Liver (tissue), 9 donors: Measurements from ENCODE around the gene CADPS. TPM values are rescaled to one million over a fixed set of nuclear protein-coding genes. Genes with fewer than 3 reads are reported as not detected.

Experiments
- DNase-seq: peaks from one replicate; pipeline ENCODE4 v3.0.0-alpha.2; 2017; ENCODE audit warnings: low spot score
- H3K27ac ChIP-seq, 2 donors: one replicate each; pipeline ENCODE4 v1.7.0; 2013; ENCODE audit warnings: inconsistent platforms in 2 of 2, low read length in 2 of 2, control low read depth in 1 of 2, low read depth in 1 of 2, mild to moderate bottlenecking in 1 of 2
- H3K27me3 ChIP-seq, 4 donors: one replicate each; pipeline versions ENCODE4 v1.6.1 to v1.7.0; 2013; ENCODE audit warnings: low read length in 3 of 4, inconsistent platforms in 1 of 4, mild to moderate bottlenecking in 1 of 4, moderate library complexity in 1 of 4; ENCODE audit not compliant: control insufficient read depth in 4 of 4, insufficient read depth in 4 of 4
- H3K36me3 ChIP-seq, 4 donors: one replicate each; pipeline versions ENCODE4 v1.6.1 to v1.7.0; 2013; ENCODE audit warnings: low read length in 3 of 4, mild to moderate bottlenecking in 3 of 4, low read depth in 1 of 4, moderate library complexity in 1 of 4; ENCODE audit not compliant: control insufficient read depth in 4 of 4, insufficient read depth in 3 of 4
- H3K4me1 ChIP-seq, 4 donors: one replicate each; pipeline versions ENCODE4 v1.6.1 to v1.7.0; 2013; ENCODE audit warnings: low read length in 3 of 4, mild to moderate bottlenecking in 3 of 4, moderate library complexity in 1 of 4; ENCODE audit not compliant: control insufficient read depth in 4 of 4, insufficient read depth in 4 of 4
- H3K4me3 ChIP-seq, 3 donors: one replicate each; pipeline versions ENCODE4 v1.6.1 to v1.7.0; 2013; ENCODE audit warnings: low read length in 3 of 3, control low read depth in 1 of 3, low read depth in 1 of 3, mild to moderate bottlenecking in 1 of 3
- H3K9ac ChIP-seq, 2 donors: one replicate each; pipeline ENCODE4 v1.7.0; 2013; ENCODE audit warnings: low read length in 2 of 2, mild to moderate bottlenecking in 2 of 2, moderate library complexity in 2 of 2, control low read depth in 1 of 2, low read depth in 1 of 2
- H3K9me3 ChIP-seq, 4 donors: one replicate each; pipeline versions ENCODE4 v1.6.1 to v1.7.0; 2013; ENCODE audit warnings: low read length in 3 of 4; ENCODE audit not compliant: control insufficient read depth in 4 of 4
- CTCF ChIP-seq: fragments of 150-350 bp; IDR thresholded peaks from 2 replicates; pipeline ENCODE4 v1.5.1; 2017; ENCODE audit warnings: improper control_type of control experiment, low read depth, low read length; ENCODE audit not compliant: missing input control
- EGR1 ChIP-seq, 2 donors: IDR thresholded peaks; 2 replicates each; pipeline ENCODE4 v1.6.1; 2016 to 2018; ENCODE audit warnings: antibody characterized with exemption in 2 of 2, low read depth in 2 of 2
- FOXA1 ChIP-seq: IDR thresholded peaks from 2 replicates; pipeline ENCODE4 v1.6.1; 2016; ENCODE audit warnings: antibody characterized with exemption
- FOXA2 ChIP-seq: IDR thresholded peaks from 2 replicates; pipeline ENCODE4 v1.6.1; 2016; ENCODE audit warnings: antibody characterized with exemption
- HNF4A ChIP-seq, 2 donors: conservative IDR thresholded peaks; 2 replicates each; pipeline ENCODE4 v1.6.1; 2016; ENCODE audit warnings: antibody characterized with exemption in 2 of 2, mild to moderate bottlenecking in 2 of 2
- JUND ChIP-seq, 2 donors: IDR thresholded peaks; 2 replicates each; pipeline ENCODE4 v1.6.1; 2016; ENCODE audit warnings: antibody characterized with exemption in 2 of 2
- SP1 ChIP-seq: IDR thresholded peaks from 2 replicates; pipeline ENCODE4 v1.6.1; 2018; ENCODE audit warnings: antibody characterized with exemption, mild to moderate bottlenecking
- TAF1 ChIP-seq: conservative IDR thresholded peaks from 2 replicates; pipeline ENCODE4 v1.6.1; 2016; ENCODE audit warnings: antibody characterized with exemption, mild to moderate bottlenecking
- ZBTB33 ChIP-seq: IDR thresholded peaks from 2 replicates; pipeline ENCODE4 v1.6.1; 2016; ENCODE audit warnings: antibody characterized with exemption
- WGBS: extraction: QIAGEN DNeasy Blood & Tissue Kit; methylation state at CpG from one replicate; pipeline ENCODE4 v1.1.7; 2013; 5-methylcytosine and 5-hydroxymethylcytosine counted together
- polyA plus RNA-seq, 2 donors: library from polyadenylated mRNA; stranded (reverse) in 1 of 2; unstranded in 1 of 2; fragments of 200-250 nt in 1 of 2; fragments of >200 nt in 1 of 2; fragmentation: Nextera tagmentation in 1 of 2; extraction: Ambion mirVana in 1 of 2; gene quantifications; one replicate each; pipeline versions ENCODE4 v1.2.1 to v1.2.3, GENCODE V29; 2013 to 2015
- total RNA-seq, 2 donors: library from RNA; depleted of rRNA; stranded (reverse); fragments of >200 nt; gene quantifications; one replicate each; pipeline ENCODE4 v1.2.3, GENCODE V29; 2014
- TF ChIP-seq, protein P1 (sequence below): IDR thresholded peaks from 2 replicates; pipeline ENCODE4 v1.6.1; 2016; ENCODE audit warnings: antibody characterized with exemption
- donor health status: healthy.
- donor health status: healthy.
- donor health status: healthy.
- donor health status: healthy.
- donor health status: healthy.

CADPS gene
- total and polyA plus RNA-seq, 4 donors: 0.05 to 0.37 (median 0.17) TPM; not detected in 1

DNA sequence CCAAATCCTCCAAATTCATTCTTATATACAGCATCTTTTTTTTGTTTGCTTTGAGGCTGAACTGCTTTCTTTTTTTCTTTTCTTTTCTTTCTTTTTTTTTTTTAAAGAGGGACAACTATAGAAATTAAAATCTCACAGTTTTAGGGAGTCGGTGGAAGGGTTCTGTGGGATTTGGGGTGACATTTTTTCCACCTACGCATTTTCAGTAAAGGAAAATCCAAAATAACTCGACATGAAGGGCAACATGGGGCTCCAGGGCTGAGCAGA lies 498.8 kb downstream of the CADPS start (continued):
- TF ChIP-seq CTCF: no peak

- Histone ChIP-seq H3K9ac (no peak overlapping the region), H3K9me3 (no peaks in the 10 kb centered on the region), H3K4me1 (peaks cover 15 to 42% (median 23%) of the 10 kb centered on the region in 4 donors), H3K4me3 (no peak overlapping the region), H3K27me3 (peaks cover 8 to 48% (median 34%) of the 10 kb centered on the region in 4 donors), H3K27ac (no peak overlapping the region), H3K36me3 (no peaks in the 10 kb centered on the region)
- WGBS: 20% methylated on average over 14 of the region's 14 CpGs
- DNase-seq: no peak
- TF ChIP-seq HNF4A (conservative IDR thresholded peaks at IDR 0.05): no peak
- no peak for TF ChIP-seq EGR1 (IDR thresholded peaks at IDR 0.05; ENCODE audit: low read depth in 2 of 2)
These were observed 499.4 kb downstream of the CADPS start for GRCh38 chr3:62375655-62376453.

GRCh38 chr3:62374341-62375218 lies 500.6 kb downstream of the CADPS start:
- Histone ChIP-seq H3K36me3 (no peaks in the 10 kb centered on the region), H3K4me3 (peak overlapping the region in 2 of 3 donors; percentile 27 to 38), H3K9ac (no peak overlapping the region), H3K4me1 (peaks cover 15 to 46% (median 24%) of the 10 kb centered on the region in 4 donors), H3K27me3 (peaks cover 8 to 50% (median 37%) of the 10 kb centered on the region in 4 donors), H3K9me3 (no peaks in the 10 kb centered on the region), H3K27ac (no peak overlapping the region)
- no peak for TF ChIP-seq TAF1
- no peak for TF ChIP-seq FOXA2
- TF ChIP-seq, protein P1, sequence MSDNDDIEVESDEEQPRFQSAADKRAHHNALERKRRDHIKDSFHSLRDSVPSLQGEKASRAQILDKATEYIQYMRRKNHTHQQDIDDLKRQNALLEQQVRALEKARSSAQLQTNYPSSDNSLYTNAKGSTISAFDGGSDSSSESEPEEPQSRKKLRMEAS: no peak
- no peak for TF ChIP-seq ZBTB33
- no peak for TF ChIP-seq FOXA1
- no peak for TF ChIP-seq JUND (IDR thresholded peaks at IDR 0.05)
- no peak for TF ChIP-seq EGR1 (IDR thresholded peaks at IDR 0.05; ENCODE audit: low read depth in 2 of 2)
- TF ChIP-seq SP1: no peak
- TF ChIP-seq CTCF: no peak
- 4% methylated on average over 30 of the region's 30 CpGs for WGBS
- no peak for DNase-seq
